Inferior parietal cortex (tissue), 1 donor: ENCODE data around the gene USP1.

Experiments used
- DNase-seq: peaks from one replicate; pipeline ENCODE4 v3.0.0-alpha.2; 2016; ENCODE audit errors: extremely low spot score

The USP1 gene

GRCh38 chr1:62487956-62488355, 51.1 kb downstream of the USP1 start:
- no peak for DNase-seq

DNA sequence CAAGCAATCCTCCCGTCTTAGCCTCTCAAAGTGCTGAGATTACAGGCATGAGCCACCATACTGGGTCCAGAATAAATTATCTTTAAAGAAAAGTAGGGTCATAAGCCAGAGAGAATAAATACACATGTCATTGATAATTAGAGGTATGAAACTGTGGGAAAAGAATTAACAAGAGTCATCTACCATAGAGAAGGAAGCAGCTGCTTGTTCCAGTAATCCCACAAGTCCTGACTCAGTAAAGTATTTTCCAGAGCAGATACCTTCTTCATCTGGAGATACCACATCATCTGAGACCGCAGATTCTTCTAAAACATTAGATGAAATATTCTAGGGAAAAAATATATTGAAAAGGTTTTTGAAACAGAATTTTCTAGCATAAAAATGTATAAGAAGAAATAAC, 55.7 kb downstream of the USP1 start:
- DNase-seq, result no peak

- DNase-seq, result no peak
These were observed 56.8 kb downstream of the USP1 start for GRCh38 chr1:62493656-62494055.

DNA sequence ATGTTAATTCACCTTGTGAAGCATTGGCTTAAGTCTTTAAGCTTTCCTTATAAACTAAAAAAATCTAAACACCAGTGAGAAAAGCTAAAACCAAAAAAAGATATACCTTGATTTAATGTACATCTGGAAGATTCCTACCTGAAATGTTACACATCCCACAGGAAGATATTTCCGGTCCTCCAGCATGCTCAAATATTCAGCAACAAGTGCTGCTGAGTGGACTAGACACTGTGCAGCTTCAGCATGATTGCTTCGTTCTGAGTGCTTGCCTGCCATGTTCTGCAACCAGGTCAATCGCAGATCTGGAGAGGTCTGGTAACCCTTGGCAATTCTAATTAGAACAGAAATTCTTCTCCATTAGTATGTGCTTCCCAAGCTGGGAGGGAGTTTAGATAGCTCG, 57.3 kb downstream of the USP1 start:
- no peak for DNase-seq

DNA sequence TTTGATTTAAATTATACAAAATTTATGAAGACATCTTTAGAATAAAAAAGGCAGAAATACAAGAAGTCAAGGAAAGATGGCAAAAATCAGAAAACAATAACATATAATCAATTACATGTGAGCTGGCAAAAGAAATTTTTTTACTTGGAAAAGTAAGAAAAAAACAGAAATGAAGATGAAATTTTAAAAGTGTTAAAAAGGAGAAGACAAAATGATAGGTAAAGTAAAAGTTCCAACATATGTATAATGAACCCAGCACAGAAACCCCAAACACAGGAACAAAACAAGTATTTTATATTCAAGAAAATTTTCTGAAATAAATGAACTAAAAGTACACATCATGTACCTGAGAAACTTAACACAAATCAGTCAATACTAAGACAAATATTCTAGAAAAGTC, 63.4 kb downstream of the USP1 start:
- no peak for DNase-seq
